SKM-1 (cell line): ENCODE measurements around the gene IKZF2.

Source experiments
- DNase-seq: peaks from one replicate; lab custom pipeline; 2025; ENCODE audit not compliant: unreplicated experiment; lab: John Stamatoyannopoulos, UW

IKZF2 gene

DNA sequence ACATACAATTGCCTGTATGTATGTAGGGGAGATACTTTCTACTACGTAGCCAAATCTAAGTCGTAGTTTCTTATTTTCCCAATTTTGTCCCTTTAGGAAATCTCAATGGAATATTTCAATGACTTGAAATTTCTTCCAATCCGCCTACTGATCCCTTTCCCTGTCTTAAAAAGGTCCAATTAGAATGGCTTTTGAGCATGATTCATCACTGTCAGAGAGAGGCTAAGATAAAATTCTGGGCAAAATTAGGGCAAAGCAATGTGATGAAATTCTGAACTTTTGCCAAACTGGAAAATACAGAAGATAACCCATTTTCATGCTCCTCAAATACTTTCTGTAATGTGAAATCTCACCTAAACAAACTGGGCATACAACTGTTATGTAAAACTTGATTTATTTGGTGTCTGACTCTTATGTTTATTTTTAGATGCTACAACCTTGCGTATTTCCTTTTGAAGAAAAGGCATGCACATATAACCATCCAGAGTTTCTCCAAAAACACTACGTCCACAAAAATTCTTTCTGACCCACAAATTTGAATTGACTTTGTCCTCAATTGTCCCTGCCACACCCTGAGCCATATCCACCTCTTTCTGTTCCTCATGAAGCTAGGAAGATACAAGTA lies 147.1 kb downstream of the IKZF2 start:
- DNase-seq: no peak

DNA sequence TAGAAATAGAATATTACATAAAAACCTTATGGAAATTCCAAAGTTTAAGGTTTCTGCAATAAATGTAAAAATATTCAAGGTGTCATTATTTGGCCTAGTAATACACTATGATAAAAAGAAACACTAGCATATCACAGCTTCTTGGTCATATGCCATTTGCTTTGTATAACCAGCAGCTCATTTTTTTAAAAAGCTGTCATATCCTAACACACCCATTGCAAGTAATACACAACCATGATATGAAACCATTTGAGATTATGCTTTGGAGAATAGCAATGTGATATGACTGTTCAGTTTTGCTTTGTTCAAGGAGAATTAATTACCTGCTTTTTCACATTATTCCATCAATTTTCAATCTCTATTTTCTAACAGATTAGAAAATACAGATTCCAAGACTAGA lies 149.0 kb downstream of the IKZF2 start:
- no peak for DNase-seq

DNA sequence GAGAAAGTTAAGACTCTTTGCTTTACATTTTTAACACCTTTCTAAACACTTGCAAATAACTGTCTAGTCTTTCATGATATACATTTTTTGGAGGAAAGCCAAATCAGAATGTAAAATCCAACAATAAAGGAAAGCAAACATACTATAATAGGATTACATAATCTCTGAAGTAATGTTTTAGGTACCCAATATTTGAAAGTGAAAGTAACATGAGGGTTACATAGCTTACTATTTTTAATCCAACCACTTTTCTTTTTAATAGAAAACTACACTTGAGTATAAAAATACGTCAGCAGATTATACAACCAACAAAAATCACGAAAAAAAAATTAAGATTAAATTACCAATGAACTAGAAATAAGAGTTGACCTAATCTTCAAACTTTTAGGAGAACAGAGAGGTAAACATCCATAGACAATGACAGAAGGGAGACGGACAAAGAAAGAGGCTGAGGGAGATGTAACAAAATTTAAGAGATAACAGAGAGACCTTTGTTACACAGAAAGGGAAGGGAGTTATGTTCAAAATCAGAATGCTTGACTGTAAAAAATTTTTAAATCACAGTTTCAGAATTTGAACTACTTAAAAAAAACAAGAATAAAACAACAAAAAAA lies 150.0 kb downstream of the IKZF2 start:
- DNase-seq: no peak

DNA sequence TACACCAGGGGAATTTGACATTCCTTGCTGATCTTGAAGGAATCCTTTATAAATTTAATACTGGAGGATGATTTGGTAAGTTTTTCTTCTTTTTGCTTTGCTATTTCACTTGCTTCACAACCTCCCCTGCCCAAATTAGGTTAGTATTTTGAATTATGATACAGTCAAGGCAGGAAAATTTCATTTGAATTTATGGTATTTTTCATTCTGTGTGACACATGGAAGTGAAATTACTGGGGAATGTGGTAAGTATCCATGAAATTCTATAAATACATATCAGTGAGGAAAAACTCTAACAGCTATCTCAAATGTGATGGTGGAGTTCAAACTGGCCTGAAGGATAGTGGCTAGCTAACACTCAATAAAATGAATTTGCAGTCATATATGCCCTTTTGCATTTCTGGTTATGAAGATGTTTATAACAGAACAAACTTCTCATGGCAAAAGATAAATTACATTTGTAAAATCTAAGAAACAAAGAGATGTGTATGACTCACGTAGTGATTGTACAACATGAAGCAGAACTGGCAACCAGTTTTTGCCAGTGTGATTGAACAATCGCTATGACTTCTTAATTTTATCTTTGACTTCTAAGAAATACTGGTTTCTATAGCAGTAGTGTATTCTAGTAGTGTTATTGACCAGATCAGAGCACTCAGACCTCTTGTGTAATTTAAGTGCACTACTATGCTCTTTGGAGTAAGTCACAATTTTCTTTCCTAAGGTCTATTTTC lies 152.6 kb downstream of the IKZF2 start:
- no peak for DNase-seq

DNA sequence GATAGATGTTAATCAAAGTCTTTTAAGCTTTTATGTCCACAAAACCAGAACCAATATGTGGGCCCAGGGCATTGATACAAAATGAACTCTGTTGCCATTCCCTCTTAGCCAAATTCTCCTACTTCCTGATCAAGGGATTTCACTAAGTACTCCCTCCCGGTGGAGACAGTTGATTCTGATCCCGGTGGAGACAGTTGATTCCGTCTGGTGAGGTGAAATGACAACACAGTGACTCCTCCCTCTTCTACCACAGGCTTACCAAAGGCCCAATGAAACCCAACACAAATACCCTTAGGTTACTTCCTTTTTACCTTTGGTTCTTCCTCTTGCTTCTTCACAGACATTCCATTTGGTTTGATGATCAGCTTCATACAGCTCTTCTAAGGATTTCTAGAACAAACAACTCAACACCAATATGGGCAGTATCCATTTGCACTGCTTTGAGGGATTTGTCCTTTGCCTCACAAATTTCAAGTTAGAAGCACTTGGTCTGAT lies 153.8 kb downstream of the IKZF2 start:
- DNase-seq: no peak

DNA sequence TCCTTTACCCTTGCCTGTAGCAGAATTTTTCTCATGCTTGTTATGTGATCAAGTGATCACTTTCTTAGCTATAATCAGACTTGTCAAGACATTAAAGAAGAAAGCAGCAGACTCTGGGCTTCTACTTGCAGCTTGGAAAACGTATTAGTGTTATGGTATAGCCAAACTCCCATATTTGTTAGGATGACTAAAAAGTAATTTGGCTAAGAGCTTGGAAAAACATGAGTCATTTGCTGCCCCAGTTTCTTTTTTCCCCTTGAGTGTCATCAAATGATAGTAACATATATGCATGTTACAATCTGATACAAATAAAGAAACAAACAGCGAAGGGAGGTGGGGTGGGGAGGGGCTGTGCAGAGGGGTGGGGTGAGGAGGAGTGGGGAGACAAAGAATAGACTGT lies 155.5 kb downstream of the IKZF2 start:
- no peak for DNase-seq

DNA sequence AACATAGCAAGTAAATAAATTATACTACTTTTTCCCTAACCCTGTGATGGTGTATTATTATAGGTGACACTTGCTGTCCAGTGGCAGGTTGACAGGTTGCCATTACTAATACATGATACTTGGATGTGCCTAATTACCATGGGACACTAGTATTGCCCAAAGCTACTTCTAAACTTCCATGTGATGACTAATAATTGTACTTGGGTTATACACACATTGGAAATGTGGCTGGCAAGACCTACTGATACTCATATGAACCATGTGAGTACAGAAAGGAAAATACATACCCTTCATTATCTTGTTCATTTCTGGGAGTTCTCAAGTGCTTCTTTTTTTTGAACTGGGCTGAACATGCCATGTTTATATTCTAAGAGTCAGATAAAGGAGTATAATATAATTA lies 156.4 kb downstream of the IKZF2 start:
- DNase-seq: no peak

DNA sequence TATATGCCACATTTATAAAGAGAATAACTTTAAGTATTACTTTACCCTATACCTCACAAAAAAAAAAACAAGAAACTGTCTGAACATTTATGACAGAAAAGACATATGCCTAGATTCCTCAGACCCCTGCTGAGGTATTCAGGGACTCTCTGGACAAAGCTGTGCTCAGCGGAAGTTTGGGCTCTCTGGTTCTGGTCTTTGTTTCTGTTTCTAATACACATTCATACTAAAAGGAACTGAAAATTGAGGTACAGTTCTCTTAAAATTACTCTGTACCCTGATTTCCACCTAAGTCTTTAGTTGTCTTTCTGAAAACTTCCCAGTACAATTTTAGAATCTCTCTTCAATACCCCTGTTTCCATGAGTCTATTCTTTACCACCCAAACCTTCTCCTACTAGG lies 160.3 kb downstream of the IKZF2 start:
- no peak for DNase-seq

DNA sequence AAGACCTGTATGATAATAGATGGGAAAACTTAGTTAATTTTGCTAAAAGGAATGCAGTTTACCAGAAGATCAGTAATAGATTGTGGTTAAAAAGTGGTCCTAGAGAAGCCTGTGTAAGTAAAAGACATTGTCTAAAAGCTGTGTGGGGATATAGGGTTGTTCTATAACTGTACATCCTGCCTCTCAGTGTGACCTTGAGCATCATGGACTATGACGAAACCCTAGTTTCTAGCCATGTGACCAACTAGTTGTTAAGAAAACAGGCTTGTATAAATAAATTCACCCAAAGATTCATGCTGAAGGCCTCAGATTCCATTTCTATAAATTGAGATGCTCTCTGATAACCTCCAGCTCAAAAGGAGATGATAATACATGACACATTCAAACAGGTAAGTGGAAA lies 160.7 kb downstream of the IKZF2 start:
- no peak for DNase-seq

DNA sequence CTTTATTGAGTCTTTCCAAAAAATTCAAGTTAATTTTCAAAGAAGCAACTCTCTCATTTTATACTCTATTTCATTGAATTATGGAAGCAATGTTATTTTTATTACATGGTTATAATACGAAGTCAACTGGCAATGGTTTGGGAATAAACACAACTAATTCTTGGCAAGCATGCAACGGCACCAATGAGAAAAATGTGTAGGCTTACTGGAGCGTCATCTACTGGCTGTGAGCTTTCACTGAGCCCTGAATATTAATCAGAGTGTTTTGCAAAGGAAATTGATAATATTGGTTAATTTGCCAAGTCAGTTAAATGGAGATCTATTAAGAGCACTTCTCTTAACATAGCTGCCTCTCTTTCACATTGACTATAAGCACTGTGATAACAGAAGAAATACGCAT lies 163.9 kb downstream of the IKZF2 start:
- DNase-seq: no peak

DNA sequence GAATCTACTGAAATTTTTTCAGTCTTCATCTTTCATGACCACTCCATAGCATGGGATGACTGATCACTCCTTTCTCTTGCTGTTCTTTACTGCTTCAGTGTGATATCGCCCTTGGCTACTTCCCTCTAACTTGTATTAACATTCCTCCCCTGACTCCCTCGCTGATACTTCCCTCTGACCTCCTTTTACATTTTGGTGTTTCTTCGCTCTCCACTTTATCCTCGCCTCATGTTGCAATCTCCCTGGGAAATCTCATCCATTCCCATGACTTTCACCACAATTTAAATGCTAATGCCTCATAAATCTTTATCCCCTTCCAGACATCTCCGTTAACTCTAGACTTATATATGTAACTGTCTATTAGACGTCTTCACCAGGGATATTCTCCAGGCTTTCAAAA lies 167.3 kb downstream of the IKZF2 start:
- no peak for DNase-seq

DNA sequence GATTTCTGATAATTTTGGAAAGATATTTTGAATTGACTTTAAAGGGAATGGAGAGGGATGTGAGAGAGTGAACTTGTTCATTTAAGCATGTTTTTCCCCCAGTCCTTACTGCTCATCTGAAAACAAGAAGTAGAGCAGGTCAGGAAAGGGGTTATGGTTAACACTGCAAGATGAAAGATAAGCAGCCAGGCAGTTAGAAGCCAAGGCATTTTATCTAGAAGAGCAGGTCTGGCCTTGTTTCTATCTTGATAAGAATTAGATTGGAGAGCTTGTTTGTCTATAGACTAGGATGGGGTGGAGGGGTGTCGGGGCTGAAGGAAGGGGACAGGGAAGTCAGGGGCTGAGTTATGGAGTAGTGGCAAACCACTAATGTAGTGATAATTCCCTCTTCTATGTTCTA lies 171.6 kb downstream of the IKZF2 start:
- DNase-seq: peak; percentile 45

DNA sequence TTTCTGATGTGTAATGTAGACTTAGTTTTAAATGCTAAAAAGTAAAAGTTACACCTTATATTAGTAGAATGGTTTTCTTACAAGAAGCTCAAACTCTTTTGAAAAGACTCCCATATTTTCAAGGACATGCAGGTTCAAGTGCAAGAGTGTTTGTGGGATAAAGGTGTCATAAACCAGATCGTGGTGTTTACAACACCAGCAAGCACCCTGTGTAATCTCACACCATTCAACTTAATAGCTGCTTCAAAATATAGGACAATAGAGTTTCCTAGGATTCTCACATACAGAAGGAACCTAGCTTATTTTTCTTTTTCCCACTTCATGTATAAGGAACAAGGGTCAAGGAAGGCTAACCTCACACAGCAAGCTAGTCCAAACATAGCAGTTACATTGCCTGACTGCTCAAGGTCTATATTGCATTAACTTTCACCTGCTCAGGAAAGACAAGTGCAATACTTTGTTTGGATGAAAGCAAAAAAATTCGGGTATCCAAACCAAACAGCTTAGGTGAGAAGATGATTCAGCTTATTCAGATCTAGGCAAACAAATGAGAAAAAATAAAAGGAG lies 172.3 kb downstream of the IKZF2 start:
- DNase-seq: no peak

DNA sequence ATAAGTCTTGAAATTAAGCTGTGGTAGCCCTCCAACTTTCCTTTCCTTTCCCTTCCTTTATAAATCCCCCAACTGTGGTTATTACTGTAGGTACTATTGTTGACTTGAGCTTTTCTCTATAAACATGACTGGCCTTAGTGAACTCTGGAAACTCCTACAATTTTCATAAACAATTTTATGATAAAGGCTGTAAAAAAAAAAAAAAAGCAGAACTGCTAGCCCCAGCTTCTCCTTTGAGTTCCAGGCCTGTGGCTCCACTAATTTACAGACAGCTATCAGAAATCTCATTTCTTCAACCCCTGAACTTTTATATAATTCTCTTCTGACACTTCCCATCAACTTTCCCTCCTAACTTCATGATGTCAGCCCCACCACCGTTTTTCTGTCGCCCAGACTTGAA lies 174.3 kb downstream of the IKZF2 start:
- no peak for DNase-seq

DNA sequence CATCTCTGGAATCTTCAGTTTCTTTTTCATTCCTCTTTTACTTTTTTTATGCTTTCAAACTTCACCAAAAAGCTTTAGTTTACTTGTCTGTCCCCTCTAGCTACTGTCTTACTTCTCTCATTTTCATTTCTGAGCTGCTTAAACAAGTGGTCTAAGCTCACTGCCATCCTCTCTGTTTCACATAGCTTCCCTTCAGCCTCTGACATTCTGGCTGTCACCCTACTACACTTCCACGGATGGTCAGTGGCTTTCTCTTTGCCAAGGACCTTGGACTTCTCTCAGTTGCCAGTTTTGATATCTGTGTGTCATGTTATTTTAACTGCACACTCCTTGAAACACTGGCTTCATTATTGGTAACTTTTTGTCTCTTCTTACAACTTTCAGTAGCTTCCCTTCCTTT lies 176.1 kb downstream of the IKZF2 start:
- DNase-seq: no peak

DNA sequence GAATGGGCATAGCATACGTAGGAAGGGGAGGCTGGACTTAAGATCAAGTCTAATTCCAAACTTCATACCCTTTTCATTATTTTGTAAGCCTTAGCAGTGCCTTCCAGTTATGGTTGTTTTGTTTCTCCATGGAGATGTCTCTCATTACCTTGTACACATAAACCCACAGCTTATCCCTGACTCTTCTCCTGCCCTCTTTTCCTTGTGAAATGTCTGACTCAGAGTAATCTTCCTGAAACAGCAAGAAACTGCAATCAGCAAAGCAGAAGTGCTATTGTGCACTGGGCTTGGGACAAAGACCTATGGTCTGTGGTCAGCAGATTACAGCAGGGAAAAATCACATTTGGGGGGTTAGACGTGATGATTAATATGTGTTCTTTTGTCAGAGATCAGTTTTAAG lies 176.7 kb downstream of the IKZF2 start:
- DNase-seq: peak; percentile 35

DNA sequence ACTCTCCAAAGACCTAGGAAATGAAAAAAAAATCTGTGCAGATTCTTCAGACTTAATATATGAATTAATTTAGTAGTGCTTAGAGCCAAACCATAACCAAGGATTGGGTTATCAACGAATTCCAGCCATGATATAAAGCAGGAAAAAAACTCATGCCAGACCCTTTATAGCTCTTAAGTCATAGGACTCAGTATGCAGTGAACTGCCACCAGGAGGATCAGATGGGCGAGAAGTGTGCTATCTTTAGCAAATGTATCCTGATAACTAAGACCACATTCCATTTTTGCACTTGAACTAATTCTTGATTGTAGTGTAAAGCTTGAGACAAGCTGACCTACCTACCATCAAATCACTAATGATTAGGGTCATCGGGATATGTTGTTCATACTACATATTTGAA lies 178.1 kb downstream of the IKZF2 start:
- no peak for DNase-seq

DNA sequence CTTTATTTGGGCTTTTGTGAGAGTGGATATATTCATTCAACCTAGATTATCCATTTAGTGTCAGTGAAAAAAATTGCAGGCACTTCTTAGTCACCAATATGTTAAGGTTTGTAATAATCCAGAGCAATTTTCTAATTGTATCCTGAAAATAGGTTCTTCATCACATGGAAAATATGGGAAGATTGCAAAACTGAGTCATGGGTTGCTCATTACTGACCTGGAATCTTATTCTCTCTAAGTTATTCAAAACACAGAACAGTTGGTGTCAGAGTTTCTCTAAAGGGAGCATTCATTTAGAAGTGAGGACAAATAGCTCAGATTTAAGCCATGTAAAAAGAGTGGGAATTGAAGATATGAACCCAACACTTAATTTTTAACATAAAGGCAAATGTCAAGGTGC lies 181.3 kb downstream of the IKZF2 start:
- DNase-seq: no peak

DNA sequence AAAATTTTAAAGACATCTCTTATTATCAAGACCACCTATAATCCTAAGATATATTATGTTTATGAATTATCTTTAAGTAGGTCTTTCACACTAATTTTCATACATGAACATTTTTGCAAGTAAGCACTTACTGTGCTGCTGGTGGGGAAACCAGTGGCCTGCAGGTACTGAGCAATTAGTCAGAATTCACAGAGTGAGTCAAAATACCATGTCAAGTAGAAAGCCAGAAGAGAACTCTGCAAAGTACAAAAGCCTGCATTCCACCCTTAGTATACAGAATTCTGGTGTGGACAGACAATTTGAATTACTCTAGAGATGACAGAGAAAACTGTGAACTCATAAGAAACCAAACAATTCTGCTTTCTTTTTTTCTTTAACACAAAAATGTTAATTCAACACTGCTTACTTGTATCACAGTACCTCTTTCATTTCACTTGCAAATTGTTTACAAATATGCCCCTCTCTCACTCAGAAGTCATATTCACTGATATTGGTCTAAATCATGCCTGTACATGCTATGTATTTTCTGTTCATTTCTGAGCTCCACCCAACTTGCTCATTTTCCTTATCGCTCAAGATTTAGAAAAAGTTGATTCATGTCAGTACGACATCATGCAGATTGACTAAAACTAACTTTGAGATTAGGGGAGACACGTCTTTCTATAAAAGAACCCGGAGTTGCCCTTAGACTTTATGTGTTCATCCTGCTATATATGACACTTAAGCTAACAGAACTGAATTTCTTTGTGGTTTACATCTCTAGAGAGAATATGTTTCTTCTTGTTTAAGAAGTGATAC lies 182.9 kb downstream of the IKZF2 start:
- no peak for DNase-seq

DNA sequence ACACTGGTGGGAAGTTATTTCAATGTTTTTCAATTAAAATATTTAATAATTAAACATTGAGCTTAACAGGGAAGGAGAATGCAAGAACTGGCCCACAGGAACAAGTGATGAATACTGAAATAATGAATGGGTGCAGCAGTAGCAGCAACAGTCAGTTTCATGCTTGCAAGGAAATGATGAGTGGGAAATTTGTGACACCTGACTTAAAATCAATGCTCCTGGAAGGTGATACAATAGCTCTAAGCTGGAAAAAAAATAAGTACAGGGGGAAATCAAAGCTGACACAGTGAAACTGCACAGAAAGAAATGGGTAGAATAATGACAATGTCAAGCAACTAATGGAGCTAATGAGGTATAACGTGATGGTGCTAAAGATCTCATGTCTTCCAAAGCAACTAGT lies 184.5 kb downstream of the IKZF2 start:
- DNase-seq: no peak

DNA sequence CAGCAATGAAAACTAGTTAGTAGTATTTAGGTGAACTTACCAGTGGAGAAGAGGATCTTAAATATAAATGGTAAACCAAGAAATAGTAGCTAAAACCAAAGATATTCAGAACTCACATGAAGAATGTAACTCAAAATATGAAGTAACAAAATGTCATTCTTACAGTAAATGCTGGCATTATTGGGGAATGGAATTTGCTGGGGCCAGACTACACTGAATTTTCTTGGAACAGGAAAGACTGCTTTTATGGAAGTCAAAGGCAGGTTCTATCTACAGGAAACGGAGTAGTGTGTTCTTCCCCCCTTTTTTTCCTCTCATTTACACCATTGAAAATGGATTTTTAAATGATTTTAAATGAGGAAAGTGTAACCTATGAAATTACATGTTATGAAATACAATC lies 188.7 kb downstream of the IKZF2 start:
- no peak for DNase-seq
